HG03045 (cell line): ENCODE measurements around the gene NKD1.
A peak's percentile ranks its signal among the peaks of the same experiment; 100 is the strongest.
"Not testable (repeated sequence)": the region's sequence is repeated elsewhere in the genome, so short reads cannot be mapped to it uniquely, and the experiment has no call there.

ENCODE experiments used
- ATAC-seq: cut with Tn5 transposase; IDR thresholded peaks from one replicate; pipeline ENCODE4 v1.9.1; 2021; ENCODE audit warnings: mild to moderate bottlenecking, moderate library complexity; ENCODE audit not compliant: unreplicated experiment

Gene NKD1

GRCh38 chr16:50576403-50577113, 28.4 kb downstream of the NKD1 start:
- no peak for ATAC-seq

GRCh38 chr16:50578137-50578536, 29.9 kb downstream of the NKD1 start:
- ATAC-seq = peak; percentile 46

GRCh38 chr16:50579373-50579772, 31.2 kb downstream of the NKD1 start:
- not testable (repeated sequence) for ATAC-seq

GRCh38 chr16:50580180-50580798, 32.1 kb downstream of the NKD1 start:
- ATAC-seq = no peak

GRCh38 chr16:50581845-50582244, 33.6 kb downstream of the NKD1 start:
- ATAC-seq = no peak

GRCh38 chr16:50583211-50583610, 35.0 kb downstream of the NKD1 start:
- ATAC-seq = no peak

GRCh38 chr16:50584033-50584722, 36.0 kb downstream of the NKD1 start:
- no peak for ATAC-seq

- no peak for ATAC-seq
These were observed 37.2 kb downstream of the NKD1 start for GRCh38 chr16:50585331-50585776.

GRCh38 chr16:50587543-50587942, 39.3 kb downstream of the NKD1 start:
- ATAC-seq = no peak

- no peak for ATAC-seq
These were observed 40.1 kb downstream of the NKD1 start for GRCh38 chr16:50588276-50588675.

- ATAC-seq = no peak
These were observed 43.0 kb downstream of the NKD1 start for GRCh38 chr16:50591209-50591608.

GRCh38 chr16:50591800-50592771, 43.9 kb downstream of the NKD1 start:
- ATAC-seq = no peak

GRCh38 chr16:50592996-50593395, 44.8 kb downstream of the NKD1 start:
- ATAC-seq = no peak

GRCh38 chr16:50593410-50594150, 45.4 kb downstream of the NKD1 start:
- no peak for ATAC-seq

- ATAC-seq = no peak
These were observed 46.4 kb downstream of the NKD1 start for GRCh38 chr16:50594308-50595260.

- no peak for ATAC-seq
These were observed 47.7 kb downstream of the NKD1 start for GRCh38 chr16:50595859-50596258.

- ATAC-seq = no peak
These were observed 48.7 kb downstream of the NKD1 start for GRCh38 chr16:50596762-50597450.

GRCh38 chr16:50597563-50598255, 49.5 kb downstream of the NKD1 start:
- no peak for ATAC-seq
